Neural cell (in vitro differentiated cells): ENCODE results near the gene AFF2.

ENCODE experiments used
- CTCF ChIP-seq: fragments of 450-650 bp; IDR thresholded peaks from 2 replicates; pipeline ENCODE4 v1.5.1; 2014; ENCODE audit warnings: antibody characterized with exemption, mild to moderate bottlenecking, moderate library complexity; ENCODE audit not compliant: poor library complexity, severe bottlenecking
- MXI1 ChIP-seq: fragments of 450-650 bp; conservative IDR thresholded peaks from 2 replicates; pipeline ENCODE4 v1.6.1; 2014; ENCODE audit warnings: antibody characterized with exemption, mild to moderate bottlenecking; ENCODE audit not compliant: poor library complexity, severe bottlenecking
- POLR2AphosphoS5 ChIP-seq: IDR thresholded peaks from 2 replicates; pipeline ENCODE4 v1.6.1; 2012
- RAD21 ChIP-seq: fragments of 450-650 bp; conservative IDR thresholded peaks from 2 replicates; pipeline ENCODE4 v1.6.1; 2014; ENCODE audit warnings: antibody characterized with exemption, mild to moderate bottlenecking, moderate library complexity
- REST ChIP-seq: IDR thresholded peaks from 2 replicates; pipeline ENCODE4 v1.6.1; 2012; ENCODE audit warnings: borderline replicate concordance
- TAF1 ChIP-seq: IDR thresholded peaks from 2 replicates; pipeline ENCODE4 v1.6.1; 2012; ENCODE audit warnings: low read depth

- TF ChIP-seq RAD21 (no peak), TAF1 (no peak), POLR2AphosphoS5 (no peak), CTCF (no peak), REST (no peak), MXI1 (no peak)
Measured at GRCh38 chrX:148593146-148593545, 92.7 kb downstream of the AFF2 start.
